Measurements from ENCODE around the gene C1QTNF8.

Gene C1QTNF8

DNA sequence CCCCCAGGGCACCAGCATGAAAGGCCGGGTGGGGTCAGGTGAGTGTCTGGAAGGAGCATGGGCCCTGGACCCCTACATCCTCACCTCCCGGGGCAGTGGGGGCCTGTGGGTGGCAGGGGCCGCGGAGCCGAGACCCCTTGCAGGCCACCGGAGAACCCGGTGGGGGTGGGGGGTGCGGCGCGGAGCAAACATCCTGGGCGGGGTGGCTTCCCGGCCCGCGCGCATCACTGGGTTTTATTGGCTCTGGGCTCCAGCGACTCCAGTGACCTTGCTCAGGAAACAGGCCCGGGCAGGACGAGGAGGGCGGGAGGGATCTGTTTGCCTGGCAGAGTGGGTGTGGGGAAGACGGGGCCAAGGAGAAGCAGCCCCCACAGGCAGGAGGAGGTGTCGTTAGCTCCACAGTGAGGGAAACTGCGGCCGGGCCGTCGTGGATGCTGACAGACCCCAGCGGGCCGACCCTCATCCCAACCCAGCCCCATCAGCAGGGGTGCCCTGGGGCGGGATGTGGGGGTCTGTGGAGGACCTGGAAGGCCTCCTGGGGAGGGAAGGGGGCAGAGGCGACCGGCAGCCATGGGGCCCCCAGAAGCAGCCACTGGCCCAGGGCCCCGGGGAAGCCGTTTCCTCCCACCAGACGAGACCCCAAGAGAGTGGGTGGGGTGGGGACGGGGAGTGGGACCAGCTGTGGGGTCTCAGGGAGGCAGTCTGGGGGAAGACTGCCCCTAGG, 12.9 kb downstream of the C1QTNF8 start:
- H3K27me3 ChIP-seq (replicated peaks; ENCODE audit: control insufficient read depth, insufficient read depth, low read length), result no peaks in the 10 kb centered on the region
- no peaks in the 10 kb centered on the region for H3K36me3 ChIP-seq (ENCODE audit: control insufficient read depth, insufficient read depth, low read length)
- TF ChIP-seq, protein P1, sequence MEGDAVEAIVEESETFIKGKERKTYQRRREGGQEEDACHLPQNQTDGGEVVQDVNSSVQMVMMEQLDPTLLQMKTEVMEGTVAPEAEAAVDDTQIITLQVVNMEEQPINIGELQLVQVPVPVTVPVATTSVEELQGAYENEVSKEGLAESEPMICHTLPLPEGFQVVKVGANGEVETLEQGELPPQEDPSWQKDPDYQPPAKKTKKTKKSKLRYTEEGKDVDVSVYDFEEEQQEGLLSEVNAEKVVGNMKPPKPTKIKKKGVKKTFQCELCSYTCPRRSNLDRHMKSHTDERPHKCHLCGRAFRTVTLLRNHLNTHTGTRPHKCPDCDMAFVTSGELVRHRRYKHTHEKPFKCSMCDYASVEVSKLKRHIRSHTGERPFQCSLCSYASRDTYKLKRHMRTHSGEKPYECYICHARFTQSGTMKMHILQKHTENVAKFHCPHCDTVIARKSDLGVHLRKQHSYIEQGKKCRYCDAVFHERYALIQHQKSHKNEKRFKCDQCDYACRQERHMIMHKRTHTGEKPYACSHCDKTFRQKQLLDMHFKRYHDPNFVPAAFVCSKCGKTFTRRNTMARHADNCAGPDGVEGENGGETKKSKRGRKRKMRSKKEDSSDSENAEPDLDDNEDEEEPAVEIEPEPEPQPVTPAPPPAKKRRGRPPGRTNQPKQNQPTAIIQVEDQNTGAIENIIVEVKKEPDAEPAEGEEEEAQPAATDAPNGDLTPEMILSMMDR (IDR thresholded peaks at IDR 0.05; ENCODE audit: insufficient read depth, low read length, poor library complexity, severe bottlenecking), result no peak
- H3K4me3 ChIP-seq (replicated peaks; ENCODE audit: low read depth, low read length), result no peak overlapping the region
- no peak for DNase-seq (ENCODE audit: extremely low read depth, insufficient read length)

DNA sequence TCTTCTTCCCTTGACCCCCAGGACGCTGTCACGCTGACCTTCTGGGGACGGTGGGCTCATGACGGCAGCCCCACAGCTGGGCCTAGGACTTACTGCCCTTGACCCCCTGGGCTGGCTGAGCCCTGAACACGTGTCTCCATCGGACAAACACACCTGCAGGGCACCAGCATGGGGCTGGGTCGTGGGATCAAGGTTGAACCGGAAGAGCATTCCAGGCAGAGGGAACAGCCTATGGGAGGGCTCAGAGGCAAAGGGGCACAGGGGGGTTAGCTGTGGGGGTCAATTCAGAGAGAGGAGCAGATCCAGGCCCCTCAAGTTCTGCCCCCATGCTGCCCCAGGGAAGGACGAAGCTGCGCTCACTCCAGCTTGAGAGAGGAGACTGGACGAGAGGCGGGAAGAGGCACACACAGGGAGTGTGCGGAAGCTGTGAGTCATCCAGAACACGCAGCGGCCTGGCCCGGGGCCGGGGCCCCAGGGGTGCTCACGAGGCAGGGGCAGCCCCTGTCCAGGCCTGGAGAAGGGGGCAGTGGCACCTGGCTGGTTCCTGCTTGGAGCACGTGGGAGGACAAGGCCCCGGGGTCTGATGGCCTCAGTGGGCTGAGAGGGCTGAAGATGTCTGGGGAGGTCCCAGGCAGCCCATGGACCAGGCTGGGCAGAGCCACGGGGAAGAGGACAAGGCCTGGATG, 13.6 kb downstream of the C1QTNF8 start:
- Histone ChIP-seq H3K27me3 (replicated peaks; ENCODE audit: control insufficient read depth, insufficient read depth, low read length) (no peaks in the 10 kb centered on the region), H3K4me3 (replicated peaks; ENCODE audit: low read depth, low read length) (no peak overlapping the region), H3K36me3 (ENCODE audit: control insufficient read depth, insufficient read depth, low read length) (no peaks in the 10 kb centered on the region)
- TF ChIP-seq, protein P1 (IDR thresholded peaks at IDR 0.05; ENCODE audit: insufficient read depth, low read length, poor library complexity, severe bottlenecking), result no peak
- no peak for DNase-seq (ENCODE audit: extremely low read depth, insufficient read length)

- Histone ChIP-seq H3K27me3 (replicated peaks; ENCODE audit: control insufficient read depth, insufficient read depth, low read length) (no peaks in the 10 kb centered on the region), H3K36me3 (ENCODE audit: control insufficient read depth, insufficient read depth, low read length) (no peaks in the 10 kb centered on the region), H3K4me3 (replicated peaks; ENCODE audit: low read depth, low read length) (no peak overlapping the region)
- TF ChIP-seq, protein P1 (IDR thresholded peaks at IDR 0.05; ENCODE audit: insufficient read depth, low read length, poor library complexity, severe bottlenecking), result no peak
- no peak for DNase-seq (ENCODE audit: extremely low read depth, insufficient read length)
Observed at GRCh38 chr16:1081734-1082265, 14.2 kb downstream of the C1QTNF8 start.

DNA sequence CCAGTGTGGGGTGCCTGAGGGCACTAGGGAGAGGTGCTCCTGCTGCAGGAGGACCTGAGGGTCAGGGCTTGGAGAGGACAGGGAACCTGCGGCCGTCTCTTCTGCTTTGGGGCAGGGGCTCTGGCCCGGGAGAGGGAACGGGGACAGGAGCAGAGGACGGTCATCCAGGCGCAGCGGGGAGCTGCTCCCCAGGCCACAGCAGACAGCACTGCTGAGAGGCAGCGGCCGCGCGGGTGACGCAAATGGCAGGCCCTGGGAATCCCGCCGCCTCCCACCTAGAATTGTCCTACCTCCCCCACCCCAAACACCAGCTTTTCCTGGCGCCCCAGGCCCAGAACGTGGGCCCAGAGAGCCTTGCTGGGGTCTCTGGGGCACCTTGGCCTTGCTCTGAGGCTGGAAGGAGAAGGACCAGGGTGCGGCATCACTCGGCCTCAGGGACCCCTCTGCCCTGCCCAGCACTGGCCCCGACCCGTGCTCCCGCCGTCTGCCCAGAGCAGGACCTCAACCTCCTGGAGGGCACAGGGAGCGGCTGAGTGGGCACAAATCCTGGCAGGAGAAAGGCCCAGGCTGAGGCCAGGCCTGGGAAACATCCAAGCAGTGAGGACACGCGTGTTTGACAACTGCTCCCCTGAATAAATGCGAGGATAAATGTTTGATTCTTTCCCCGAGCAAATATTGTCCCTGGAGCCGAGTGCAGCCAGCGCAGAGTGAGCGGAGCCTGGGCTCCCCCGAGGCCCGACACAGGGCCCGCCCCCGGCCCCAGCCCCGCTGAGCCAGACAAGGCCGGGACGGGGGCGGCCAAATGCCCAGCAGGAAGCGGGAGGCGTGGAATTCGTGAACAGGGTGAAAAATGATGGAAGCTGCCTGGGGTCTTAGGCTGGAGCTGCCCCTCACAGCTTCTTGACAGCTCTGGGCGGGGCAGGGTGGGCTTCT, 15.0 kb downstream of the C1QTNF8 start:
- DNase-seq (ENCODE audit: extremely low read depth, insufficient read length), result no peak
- Histone ChIP-seq H3K36me3 (ENCODE audit: control insufficient read depth, insufficient read depth, low read length) (no peaks in the 10 kb centered on the region), H3K27me3 (replicated peaks; ENCODE audit: control insufficient read depth, insufficient read depth, low read length) (no peaks in the 10 kb centered on the region), H3K4me3 (replicated peaks; ENCODE audit: low read depth, low read length) (no peak overlapping the region)
- TF ChIP-seq, protein P1 (IDR thresholded peaks at IDR 0.05; ENCODE audit: insufficient read depth, low read length, poor library complexity, severe bottlenecking), result no peak

GRCh38 chr16:1079786-1080525, 16.1 kb downstream of the C1QTNF8 start:
- DNase-seq (ENCODE audit: extremely low read depth, insufficient read length), result no peak
- H3K27me3 ChIP-seq (replicated peaks; ENCODE audit: control insufficient read depth, insufficient read depth, low read length), result no peaks in the 10 kb centered on the region

More at GRCh38 chr16:1079786-1080525, 16.1 kb downstream of the C1QTNF8 start:
- TF ChIP-seq, protein P1 (IDR thresholded peaks at IDR 0.05; ENCODE audit: insufficient read depth, low read length, poor library complexity, severe bottlenecking), result no peak
- Histone ChIP-seq H3K4me3 (replicated peaks; ENCODE audit: low read depth, low read length) (no peak overlapping the region), H3K36me3 (ENCODE audit: control insufficient read depth, insufficient read depth, low read length) (no peaks in the 10 kb centered on the region)

All from GM06990 (cell line).